Sciatic nerve (tissue), 2 donors: ENCODE measurements around the gene RXRB. TPM values are rescaled to one million over a fixed set of nuclear protein-coding genes. Genes with fewer than 3 reads are reported as not detected.

ENCODE experiments used
- ATAC-seq: fragments of 200-7000 bp; cut with Tn5 transposase; one replicate; pipeline ENCODE4 v1.9.1; 2020; ENCODE audit warnings: mild to moderate bottlenecking, moderate library complexity
- DNase-seq: peaks from one replicate; pipeline ENCODE4 v3.0.0-alpha.2; 2020; ENCODE audit warnings: low spot score
- intact Hi-C: fragments of 100-400 bp; cut with DNase I; formaldehyde crosslinking; loops from one replicate; pipeline ENCODE4 v1.14.2; 2022
- total RNA-seq: library from RNA; stranded (reverse); fragmentation: NEBNext Ultra II Directional; extraction: Animal tissue kit (Norgen Biotek cat#: 25700); gene quantifications from one replicate; pipeline ENCODE4 v1.2.1, GENCODE V29; 2021
- donor health status: DM: no; HTN: no; CAD: no.
- donor health status: DM: no; HTN: no; CAD: no.

The RXRB gene
- total RNA-seq, 1 donor from 2014 or later = 54.0 TPM

GRCh38 chr6:33201147-33201545 lies 681 bp upstream of the RXRB start:
- DNase-seq (no peak), ATAC-seq (peak; percentile 2)
- intact Hi-C loops = no loop called here

GRCh38 chr6:33199687-33200218 lies 712 bp downstream of the RXRB start:
- ATAC-seq (peak; percentile 2), DNase-seq (no peak)
- intact Hi-C loops = loop anchor here (5.0 kb wide), 1 partner anchor 37 kb away; no protein-coding TSS in a partner anchor

GRCh38 chr6:33198853-33199436 lies 1.5 kb downstream of the RXRB start:
- DNase-seq (no peak), ATAC-seq (no peak)
- intact Hi-C loops = loop anchor here (5.0 kb wide), 1 partner anchor 37 kb away; no protein-coding TSS in a partner anchor

GRCh38 chr6:33198159-33198852 lies 2.2 kb downstream of the RXRB start:
- intact Hi-C loops = loop anchor here (5.0 kb wide), 1 partner anchor 36 kb away; no protein-coding TSS in a partner anchor
- DNase-seq (no peak), ATAC-seq (no peak)

GRCh38 chr6:33197431-33198048 lies 2.9 kb downstream of the RXRB start:
- intact Hi-C loops = loop anchor here (5.0 kb wide), 1 partner anchor 35 kb away; no protein-coding TSS in a partner anchor
- peak; percentile 5 for ATAC-seq
- DNase-seq = no peak

GRCh38 chr6:33195304-33196165 lies 4.9 kb downstream of the RXRB start:
- intact Hi-C loops = loop anchor here (5.0 kb wide), 1 partner anchor 33 kb away; no protein-coding TSS in a partner anchor
- DNase-seq (no peak), ATAC-seq (no peak)

DNA sequence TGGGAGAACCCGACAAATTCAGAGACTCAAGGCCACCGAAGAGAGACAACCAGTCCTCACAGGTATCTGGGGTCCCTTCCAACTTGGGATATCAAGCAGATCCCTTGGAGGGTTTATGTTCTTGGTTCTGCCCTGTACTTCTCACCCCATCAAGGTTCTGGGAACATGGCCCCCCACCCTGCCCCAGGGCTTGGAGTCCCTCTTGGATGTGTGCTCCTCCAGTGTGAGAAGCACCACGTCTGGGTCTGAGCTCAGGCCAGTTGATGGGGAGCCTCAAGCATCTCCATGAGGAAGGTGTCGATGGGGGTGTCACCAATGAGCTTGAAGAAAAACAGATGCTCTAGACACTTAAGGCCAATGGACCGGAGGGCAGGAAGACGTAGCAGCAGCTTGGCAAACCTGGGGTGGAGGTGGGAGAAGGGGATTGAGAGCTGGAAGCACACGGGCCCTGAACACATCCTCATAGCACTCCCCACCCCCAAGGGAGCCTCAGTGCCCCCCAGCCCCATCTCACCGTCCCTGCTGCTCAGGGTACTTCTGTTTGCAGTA lies 6.0 kb downstream of the RXRB start:
- DNase-seq = no peak
- intact Hi-C loops = no loop called here
- ATAC-seq = no peak

DNA sequence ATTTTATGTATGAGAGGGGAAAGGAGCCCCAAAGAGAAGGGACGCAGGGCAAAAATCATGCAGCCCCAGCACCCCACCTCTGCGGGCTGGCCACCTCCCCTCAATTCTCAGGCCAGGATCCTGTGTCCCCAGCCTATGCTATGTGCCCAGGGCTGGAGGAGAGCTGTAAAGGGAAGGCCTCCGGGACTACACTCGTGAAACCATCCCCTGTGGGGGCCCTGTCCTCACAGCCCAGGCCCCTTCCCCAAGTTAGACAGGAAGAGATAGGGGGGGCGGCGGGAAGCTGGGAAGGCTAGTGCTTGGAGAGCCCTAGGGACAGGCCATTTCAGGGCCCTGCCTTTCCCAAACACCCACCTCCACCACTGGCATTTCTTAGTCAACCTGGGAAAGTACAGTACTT lies 6.8 kb downstream of the RXRB start:
- peak; percentile 4 for ATAC-seq
- no peak for DNase-seq
- intact Hi-C loops = no loop called here

- intact Hi-C loops = no loop called here
- DNase-seq = peak; percentile 77
- ATAC-seq = peak; percentile 50
Measured at GRCh38 chr6:33192671-33193602, 7.5 kb downstream of the RXRB start.

- intact Hi-C loops = no loop called here
- ATAC-seq = no peak
- no peak for DNase-seq
Measured at GRCh38 chr6:33192105-33192646, 8.3 kb downstream of the RXRB start, which contains the start of gene COL11A2. Gene COL11A2, minus strand, starts transcription at chr6:33192467. Its CDS starts 227 bp downstream, at chr6:33192240.

DNA sequence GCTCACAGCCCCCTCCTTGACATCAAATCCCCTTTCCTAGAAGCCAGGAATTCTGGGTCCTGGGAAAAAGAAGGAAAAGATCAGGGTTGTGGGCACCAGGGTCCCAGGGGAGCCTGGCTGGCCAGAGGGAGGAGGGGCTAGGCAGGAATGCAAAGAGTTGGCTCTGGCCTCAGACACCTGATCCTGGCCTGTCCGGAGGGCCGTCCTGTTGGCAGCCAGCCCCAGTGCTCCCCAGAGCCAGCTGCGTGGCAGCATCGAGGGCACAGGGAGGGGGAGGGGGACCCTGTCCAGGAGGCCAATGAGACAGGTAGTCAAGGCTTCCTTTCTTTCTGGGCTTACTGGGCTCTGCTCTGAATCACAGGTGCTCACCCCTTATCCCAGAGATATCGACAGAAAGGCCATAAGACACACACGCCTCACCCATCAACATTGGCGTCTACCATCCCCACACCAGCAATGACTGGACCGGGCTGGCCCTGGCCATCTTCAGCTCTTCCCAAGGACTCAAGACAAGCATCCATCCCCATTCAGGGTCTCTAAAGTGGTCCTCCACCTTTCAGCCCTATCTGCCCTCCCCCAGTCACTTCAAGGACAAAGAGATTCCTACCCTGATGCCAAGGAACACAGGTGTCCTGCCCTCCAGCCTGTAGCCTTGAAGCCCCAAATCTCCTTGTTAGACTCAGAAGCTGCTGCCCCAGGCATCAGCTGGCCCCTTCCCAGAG lies 8.9 kb downstream of the RXRB start:
- ATAC-seq (no peak), DNase-seq (no peak)
- intact Hi-C loops = no loop called here

GRCh38 chr6:33190504-33191107 lies 9.9 kb downstream of the RXRB start:
- intact Hi-C loops = no loop called here
- ATAC-seq (no peak), DNase-seq (no peak)

GRCh38 chr6:33189625-33190448 lies 10.6 kb downstream of the RXRB start:
- ATAC-seq (no peak), DNase-seq (no peak)
- intact Hi-C loops = no loop called here

GRCh38 chr6:33189164-33189563 lies 11.3 kb downstream of the RXRB start:
- intact Hi-C loops = no loop called here
- DNase-seq = no peak
- no peak for ATAC-seq

GRCh38 chr6:33187809-33188208 lies 12.7 kb downstream of the RXRB start:
- no peak for DNase-seq
- intact Hi-C loops = no loop called here
- ATAC-seq = no peak
